PC-9 (cell line): ENCODE data around the gene CMTM4.
"Not testable (repeated sequence)": the region's sequence is repeated elsewhere in the genome, so short reads cannot be mapped to it uniquely, and the experiment has no call there.

Experiments used
- EZH2 ChIP-seq: fragments of 200-600 bp; sonication (generic); IDR thresholded peaks from 2 replicates; pipeline ENCODE4 v1.8.0; 2017; ENCODE audit warnings: antibody characterized with exemption, low read depth
- TF ChIP-seq, protein P1 (sequence below): fragments of 200-600 bp; sonication (generic); conservative IDR thresholded peaks from 2 replicates; pipeline ENCODE4 v1.6.1; 2017; ENCODE audit warnings: mixed run types, antibody characterized with exemption, mild to moderate bottlenecking, moderate library complexity

- TF ChIP-seq, protein P1, sequence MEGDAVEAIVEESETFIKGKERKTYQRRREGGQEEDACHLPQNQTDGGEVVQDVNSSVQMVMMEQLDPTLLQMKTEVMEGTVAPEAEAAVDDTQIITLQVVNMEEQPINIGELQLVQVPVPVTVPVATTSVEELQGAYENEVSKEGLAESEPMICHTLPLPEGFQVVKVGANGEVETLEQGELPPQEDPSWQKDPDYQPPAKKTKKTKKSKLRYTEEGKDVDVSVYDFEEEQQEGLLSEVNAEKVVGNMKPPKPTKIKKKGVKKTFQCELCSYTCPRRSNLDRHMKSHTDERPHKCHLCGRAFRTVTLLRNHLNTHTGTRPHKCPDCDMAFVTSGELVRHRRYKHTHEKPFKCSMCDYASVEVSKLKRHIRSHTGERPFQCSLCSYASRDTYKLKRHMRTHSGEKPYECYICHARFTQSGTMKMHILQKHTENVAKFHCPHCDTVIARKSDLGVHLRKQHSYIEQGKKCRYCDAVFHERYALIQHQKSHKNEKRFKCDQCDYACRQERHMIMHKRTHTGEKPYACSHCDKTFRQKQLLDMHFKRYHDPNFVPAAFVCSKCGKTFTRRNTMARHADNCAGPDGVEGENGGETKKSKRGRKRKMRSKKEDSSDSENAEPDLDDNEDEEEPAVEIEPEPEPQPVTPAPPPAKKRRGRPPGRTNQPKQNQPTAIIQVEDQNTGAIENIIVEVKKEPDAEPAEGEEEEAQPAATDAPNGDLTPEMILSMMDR = not testable (repeated sequence)
- not testable (repeated sequence) for TF ChIP-seq EZH2
These were observed 84.6 kb downstream of the CMTM4 start for GRCh38 chr16:66611911-66612310.
